MV-4-11 (cell line): ENCODE data around the gene FNDC3B.

Experiments used
- DNase-seq: peaks from one replicate; lab custom pipeline; 2025; lab: John Stamatoyannopoulos, UW

The FNDC3B gene

DNA sequence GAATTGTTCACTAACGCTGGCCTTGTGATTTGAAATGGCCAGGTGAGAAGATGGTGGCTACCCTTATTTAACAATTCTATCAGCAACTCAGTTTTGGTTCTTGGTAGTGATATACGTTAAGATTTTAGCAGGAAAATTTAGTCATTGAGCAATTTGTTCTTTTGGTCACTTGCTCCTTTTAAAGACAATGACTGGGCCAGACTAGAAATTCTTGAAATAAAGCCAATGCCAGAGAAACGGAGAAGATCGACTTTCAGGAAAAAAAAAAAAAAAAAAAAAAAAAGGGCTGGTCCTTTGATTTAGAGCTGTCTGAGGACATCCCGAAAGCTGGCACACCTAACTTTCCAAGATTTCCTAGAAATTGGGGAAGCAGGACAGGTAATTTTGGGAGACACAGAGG, 178.5 kb downstream of the FNDC3B start:
- no peak for DNase-seq

DNA sequence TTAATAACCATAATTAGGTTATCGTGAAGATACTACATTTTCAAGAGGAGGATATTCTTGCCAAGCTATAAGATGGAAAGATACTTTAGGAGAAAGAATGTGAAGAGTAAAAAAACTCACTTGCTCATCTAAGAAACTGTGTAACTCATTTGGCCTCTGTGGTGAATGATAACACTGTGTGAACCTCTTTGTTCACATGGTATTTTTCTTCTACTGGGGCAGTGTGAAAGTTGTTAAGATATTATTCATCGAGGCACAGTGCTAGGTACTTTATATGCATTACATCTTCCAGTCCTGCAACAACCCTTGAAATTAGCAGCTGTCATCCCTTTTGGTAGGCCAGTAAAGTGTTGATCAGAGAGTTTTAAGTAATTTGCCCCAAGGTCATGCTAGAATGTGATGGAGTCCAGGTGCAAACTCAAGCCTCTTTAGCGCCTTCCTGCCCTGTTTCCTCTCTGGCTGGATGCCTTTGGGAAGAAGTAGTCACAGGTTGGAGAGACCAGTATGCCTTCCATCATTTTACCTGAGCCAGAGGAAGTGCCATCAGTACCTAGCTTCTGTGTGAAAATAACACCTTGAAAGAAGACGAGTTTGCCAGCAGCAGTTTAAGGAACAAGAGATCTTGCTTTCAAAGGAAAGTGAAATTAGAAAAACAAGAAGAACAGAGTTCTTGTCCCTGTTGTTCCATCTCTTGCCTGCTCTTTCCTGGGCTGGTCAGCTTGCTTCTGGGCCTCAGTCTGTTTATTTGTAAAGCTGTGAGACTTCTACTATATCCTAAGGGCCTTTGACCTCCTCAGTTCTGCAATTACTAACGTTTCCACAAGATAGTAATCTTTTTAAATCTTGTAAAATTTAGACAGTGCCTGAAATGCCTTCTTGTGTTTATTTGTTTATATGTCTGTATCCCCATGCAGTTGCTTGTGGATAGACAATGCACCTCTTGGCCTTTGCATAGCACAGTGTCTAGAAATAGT, 179.3 kb downstream of the FNDC3B start:
- no peak for DNase-seq

DNA sequence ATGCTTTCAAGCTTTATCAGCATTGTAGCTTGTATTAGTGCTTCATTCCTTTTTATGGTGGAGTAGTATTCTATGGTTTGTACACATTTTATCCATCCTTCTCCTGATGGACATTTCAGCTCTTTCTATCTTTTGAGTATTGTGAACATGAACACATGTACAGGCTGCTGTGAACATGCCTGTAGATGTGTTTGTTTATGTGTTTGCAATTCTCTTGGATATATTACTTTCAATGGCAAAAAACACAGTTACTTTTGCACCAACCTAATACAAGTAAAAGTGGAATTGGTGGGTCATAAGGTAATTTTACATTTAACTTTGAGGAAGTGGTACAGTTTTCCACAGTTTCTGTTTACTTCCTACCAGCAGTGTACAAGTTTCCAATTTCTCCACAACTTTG, 180.4 kb downstream of the FNDC3B start:
- no peak for DNase-seq

DNA sequence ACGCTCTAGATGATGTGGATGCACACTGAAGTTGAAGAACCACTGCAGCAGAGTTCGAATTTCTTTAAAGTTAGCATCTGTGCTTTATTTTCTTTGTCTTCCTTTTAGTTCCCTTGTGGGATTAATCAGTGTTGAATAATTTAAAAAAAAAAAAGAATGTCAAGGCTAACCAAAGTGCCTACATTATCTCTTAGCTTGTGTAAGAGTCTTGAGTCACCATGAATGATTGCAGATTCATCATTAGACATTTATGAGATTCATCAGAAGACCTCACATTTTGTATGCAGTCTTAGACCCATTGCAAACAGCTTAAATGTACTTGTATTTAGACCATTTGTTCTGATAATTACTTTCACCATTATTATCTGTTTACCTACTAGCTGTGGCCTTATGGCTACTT, 182.2 kb downstream of the FNDC3B start:
- DNase-seq = no peak

DNA sequence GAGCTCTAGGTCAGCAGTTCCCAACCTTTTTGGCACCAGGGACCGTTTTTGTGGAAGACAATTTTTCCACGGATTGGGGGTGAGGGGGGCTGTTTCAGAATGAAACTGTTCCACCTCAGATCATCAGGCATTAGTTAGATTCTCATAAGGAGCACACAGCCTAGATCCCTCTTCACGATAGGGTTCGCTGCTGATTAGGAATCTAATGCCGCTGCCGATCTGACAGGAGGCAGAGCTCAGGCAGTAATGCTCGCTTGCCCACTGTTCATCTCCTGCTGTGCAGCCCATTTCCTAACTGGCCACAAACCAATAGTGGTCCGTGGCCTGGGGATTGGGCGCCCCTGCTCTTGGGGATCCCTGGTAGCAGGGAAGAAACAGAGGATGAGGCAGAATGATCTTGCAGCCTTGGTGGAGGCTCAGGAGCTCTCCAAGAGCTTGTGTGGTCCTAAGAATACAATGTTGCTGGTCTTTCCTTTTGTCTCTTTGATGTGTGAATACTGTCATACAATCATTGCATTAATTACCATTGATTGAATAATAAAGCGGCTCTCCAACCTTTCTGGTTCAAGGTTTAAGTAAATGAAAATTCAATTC, 183.2 kb downstream of the FNDC3B start:
- no peak for DNase-seq

DNA sequence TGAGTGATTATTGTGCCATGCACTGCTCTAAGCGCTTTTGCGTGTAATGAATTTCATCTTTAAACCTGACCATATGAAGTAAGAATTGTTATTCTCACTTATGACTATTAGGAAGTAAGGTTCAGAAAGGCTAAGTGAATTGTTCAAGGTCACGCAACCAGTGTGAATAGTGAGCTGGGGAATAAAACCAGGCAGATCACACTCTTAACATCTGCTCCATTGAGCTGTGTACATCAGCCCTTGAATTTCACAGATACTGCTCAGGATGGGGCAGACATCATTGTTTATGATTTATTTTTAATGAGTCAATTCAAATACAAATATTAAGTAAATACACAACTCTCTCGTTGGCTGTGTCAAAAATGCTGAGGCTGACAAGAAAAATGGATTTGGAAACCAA, 184.5 kb downstream of the FNDC3B start:
- DNase-seq = no peak

DNA sequence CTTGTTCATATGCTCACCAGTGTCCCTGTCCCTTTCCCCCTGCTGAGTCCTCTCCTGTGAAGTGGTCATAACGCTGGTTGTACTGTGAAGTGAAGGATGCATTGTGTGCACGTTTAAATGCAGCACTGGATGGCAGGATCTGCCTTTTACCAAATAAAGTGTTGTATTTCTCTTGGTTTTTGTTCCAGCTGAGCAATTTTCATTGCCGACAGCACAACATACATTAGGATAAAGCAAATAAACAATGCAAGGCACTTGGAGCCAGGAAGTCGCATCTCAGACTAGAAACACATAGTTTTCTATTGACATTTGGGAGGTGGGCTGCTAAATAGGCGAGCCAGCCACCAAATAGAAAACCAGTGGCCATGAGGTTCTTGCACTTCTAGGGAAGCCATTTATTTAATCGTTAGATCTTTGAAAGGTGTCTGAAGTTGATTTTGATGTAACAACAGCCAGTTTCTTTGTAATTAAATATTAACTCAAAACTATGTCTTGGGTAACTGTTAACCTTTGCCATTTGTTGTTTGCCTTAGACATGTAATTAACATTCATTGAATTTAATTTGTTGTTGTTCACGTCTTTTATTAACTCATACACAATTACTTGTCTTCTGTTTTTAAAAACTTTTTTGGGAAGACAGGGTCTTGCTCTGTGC, 185.3 kb downstream of the FNDC3B start:
- DNase-seq = no peak

DNA sequence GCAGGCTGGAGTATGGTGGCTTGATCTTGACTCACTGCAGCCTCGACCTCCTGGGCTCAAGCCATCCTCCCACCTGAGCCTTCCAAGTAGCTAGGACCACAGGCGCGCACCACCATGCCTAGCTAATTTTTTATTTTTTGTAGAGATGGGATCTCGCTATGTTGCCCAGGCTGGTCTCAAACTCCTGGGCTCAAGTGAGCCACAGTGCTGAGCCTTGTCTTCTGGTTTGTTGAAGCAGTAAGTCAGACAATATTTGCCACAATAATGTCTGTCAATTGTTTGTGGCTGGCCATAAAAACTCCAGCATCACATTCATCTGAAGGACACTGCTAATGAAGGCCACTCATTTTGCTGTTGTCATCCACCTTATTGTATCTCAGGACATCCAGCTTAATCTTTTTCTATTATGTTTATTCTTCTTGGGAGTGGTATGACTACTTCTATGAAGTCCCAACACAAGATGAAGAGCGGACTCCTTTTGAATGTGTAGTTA, 185.9 kb downstream of the FNDC3B start:
- DNase-seq = no peak

DNA sequence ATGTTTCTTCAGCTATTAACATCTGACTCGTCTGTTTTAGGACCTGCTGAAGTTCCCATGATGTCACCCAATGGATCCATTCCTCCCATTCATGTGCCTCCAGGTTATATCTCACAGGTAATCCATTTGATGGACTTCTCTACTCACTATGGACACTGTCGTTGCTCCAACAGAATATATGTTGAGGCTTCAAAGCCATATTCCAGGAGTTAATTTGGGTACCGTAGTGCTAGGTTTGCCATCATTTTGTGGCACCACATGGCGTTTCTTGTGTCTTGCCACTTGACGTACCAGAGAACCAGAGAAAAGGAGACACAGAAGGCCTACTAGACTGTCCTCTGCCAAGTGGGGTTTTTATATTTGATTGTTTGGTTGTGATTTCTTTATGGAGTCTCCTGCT, 187.5 kb downstream of the FNDC3B start:
- DNase-seq = no peak

DNA sequence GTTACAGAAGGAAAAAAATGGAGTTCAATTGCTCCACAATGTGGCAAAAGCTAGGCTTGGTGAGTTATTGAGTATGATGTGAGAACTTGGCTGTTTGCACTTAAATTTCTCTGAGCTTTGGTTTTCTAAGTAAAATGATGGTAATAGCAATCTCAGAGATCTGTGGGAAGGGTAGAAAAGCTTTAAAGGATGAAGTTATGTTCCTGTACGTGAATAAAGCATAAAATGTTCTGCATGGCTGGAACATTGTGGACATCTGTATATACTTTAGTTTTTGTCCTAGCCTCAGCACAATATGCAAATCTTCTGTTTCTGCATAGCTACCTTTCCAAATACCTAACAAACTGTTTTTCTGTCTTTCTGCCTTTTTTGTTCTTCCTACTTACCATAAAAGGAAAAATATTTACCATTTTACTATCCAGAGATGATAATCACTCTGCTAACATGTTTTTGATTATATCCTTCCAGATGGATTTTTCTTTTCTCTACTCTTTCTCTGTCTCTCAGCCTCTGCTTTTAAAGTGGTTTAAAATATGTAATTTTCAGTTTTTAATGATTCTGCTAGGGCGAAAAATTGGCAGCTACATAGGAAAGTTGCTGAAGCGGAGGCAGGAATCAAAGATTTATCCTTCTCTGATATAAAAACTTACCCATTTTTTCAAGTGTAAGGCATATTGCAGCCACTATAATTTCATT, 188.1 kb downstream of the FNDC3B start:
- DNase-seq = no peak

DNA sequence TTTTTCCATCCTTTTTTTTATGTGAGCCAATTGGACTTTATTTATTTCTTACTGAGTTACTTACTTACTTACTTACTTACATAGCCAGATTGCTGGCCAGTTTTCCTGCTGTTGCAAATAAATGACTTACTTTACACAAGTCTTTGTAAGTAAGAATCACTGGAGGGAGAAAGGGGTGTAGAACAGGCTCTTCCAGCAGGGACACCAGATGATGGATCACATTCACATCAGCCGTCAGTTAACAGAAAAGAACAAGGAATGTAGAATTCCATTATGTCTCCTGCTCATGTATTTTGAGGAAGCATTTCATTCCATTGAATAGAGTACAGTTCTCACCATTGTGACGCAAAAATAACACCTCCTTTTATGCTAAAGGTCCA, 188.6 kb downstream of the FNDC3B start:
- DNase-seq = no peak

DNA sequence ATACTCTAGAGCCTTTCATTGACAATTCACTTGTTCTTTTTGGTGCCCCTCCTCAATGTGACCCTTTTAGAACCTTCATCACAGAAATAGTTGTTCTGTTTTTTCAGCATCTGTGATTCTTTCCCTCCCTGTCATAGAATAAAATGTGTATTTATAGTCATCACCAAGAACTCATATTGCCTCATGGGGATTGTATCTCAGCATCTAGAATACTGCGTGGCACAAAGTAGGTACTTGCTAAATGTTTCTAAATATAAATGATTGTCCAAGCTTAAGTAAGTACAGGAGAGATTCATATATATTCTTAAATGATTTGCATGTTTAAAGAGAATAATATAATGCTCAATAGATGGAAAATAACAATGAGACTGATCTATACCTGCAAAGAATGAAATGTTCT, 190.1 kb downstream of the FNDC3B start:
- no peak for DNase-seq

DNA sequence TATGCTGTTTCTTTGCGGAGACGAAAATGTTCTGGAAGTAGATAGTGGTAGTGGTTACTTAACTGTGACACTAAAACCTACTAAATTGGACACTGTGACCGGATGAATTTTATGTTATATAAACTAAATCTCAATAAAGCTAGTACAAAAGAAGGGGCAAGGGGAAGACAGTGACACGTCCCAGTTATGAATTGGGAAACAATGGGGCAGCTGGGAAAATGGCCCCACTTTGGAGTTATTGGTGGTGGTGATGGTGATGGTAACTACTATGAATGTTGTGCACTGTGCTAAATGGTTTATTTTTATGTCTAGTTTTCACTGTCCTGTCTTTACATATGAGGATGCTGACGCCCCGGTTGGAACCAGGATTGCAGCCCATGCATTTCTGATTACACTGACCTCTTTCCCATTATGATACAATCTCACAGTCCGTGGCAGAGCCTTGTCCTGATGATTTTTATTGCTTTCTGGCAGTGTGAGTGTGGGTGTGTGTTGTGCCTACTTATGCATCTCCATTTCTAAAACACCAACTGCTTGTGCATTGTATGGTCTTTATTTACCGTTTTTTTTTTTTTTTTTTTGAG, 192.0 kb downstream of the FNDC3B start:
- DNase-seq = no peak

DNA sequence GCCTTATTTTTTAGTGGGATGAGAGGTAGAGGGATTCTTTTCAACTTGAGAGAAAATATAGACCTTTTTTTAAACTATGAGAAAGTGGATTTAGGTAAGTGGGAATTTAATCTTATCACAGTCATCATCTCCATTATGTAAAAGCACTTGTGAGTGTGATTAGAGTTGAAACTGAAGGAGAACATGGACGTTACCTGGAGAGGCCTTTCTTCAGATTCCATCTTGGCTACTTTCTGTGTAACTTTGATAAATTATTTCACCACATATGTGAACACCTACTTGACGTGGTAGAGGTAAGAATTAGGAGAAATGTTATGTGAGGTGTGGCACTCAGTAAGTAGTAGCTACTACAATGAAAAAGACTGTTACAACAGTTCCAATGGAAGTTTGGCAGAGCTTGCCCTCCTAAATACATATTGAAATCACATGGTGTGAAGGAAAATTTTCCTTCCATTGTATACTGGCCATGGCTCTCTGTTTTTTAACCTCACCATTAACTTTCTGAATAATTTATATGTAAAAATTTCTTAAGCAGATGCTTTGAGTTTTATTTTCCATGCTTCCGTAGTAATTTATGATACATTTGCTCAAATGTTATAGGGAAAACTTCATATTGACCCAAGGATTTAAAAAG, 193.3 kb downstream of the FNDC3B start:
- no peak for DNase-seq

DNA sequence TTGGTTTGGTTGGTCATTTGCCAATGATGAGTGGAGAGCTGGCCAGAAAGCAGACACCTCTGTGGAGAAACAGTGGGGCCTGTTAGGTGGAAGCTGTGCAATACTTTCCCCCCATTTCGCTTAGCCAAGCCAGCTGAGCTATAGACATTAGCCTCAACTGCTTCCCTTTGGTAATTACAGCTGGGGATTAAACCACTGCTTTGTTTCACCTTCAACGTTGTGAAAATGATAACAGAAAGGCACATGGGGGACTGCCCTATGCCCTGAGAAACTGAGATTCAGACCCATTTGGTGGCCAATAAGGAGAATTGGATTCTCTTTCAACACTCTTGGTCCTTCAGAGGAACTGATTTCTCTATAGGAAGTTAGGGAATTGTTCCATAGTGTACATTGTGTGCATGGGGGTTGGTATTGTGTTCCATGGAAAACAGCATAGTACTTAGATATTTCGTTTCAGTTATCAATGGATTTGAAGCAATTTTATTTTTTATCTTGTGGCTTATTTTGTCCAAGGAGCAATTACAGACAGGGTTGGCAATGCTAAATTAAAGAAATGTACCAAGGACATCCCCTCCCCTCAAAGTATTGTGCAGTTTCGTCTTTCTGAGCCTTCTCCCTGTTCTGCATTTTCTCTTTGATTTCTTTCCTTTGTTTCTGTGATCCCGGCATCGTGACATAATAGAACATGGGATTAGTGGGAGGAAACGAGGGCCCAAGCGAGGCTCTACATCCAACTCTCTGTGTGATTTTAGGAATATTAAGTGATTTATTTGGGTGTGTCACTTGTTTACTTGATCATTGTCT, 194.3 kb downstream of the FNDC3B start:
- no peak for DNase-seq

DNA sequence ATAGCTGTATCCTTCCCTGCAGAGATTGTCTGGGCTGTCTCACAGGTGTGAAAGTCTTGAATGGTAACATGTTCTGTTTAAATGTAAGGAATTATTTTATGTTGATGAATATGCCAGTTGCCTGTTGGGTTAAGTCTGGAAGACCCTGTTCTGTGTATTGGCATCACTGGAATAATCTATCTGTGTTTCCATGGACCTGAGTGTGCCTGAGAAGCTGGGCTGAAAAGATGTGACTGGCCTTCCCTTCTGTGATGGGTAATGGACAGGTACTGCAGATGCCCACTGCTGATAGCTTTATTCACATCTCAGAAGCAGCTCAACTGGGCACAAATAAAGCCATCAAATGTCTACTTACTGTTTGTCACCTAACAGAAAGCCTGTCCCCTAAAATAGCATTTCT, 196.3 kb downstream of the FNDC3B start:
- no peak for DNase-seq

DNA sequence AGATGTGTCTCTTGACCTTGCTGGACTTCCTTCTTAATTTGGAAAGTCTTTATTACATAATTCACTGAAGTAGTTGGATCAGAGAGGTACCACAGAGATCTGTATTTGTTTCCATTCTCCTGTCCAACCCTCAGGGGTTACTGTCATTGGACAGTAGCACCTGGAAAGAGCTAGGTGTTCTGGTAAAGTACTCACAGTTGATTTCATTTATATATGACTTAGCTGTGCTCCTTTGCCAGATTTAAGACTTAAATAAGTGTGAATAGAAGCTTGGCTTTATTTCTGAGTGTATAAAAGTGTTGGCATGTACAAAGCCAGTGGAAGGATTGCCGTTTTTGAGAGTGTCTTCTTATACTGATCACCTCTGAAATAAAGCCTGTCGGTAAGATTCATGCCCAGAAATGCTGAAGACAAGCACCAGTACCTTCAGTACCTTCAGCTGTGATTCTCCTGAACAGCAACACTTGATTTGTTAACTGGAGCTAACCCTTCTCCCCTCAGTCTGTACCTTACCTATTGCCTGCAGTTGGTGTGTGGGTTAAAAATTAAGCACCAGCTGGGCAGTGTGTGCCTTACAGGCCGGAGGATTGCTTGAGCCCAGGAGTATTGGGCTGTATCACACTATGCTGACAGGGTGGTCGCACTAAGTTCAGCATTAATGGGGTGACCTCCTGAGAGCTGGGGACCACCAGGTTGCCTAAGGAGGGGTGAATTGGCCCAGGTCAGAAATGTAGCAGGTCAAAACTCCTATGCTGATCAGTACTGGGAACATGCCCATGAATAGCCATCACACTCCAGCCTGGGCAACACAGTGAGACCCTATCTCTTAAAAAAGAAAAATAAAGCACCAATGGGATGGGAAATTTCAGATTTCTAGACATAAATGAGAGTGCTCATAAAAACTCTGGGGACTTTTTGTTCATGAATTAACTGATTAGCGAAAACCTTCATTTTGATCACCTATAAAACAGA, 197.7 kb downstream of the FNDC3B start:
- DNase-seq = no peak

DNA sequence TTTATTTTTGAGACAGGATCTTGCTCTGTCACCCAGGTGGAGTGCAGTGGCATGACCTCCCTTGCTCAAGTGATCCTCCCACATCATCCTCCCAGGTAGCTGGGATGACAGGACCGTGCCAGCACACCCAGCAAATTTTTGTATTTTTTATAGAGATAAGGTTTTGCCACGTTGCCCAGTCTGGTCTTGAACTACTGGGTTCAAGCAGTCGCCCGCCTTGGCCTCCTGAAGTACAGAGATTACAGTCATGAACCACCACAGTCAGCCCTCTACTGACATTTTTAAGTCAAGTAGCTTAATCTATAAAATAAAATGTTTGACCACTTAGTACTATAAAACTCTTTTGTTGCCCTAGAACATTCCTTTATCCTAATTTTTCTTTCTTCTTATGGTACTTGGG, 198.8 kb downstream of the FNDC3B start:
- no peak for DNase-seq

DNA sequence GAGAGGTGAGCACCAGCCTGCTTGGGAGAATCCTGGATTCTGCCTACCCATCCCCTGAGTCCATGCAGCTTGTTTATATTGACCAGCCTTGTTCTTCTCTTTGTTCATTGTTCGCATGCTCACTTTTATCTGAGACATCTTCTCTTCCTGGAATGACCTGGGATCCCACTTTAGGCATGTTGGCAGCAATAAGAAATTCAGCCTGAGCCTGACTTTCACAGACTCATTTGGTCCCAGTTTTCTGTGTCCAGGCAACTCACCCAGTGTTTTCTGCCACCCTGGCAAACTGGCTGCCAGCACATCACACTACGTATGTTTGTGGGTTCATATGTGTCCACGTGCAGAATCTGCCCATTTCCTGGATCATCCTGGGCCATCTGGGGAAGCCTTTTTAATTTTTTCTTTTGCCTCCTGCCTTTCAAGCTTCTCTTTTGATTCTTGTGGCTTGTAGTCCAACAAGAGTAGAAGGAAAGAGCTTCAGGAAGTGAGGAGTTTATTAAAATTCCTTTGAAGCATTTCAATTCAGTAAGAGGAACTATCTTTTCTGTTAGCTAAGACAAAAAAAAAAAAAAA, 199.9 kb downstream of the FNDC3B start:
- no peak for DNase-seq
